ENCODE measurements around the gene CDH23.

GRCh38 chr10:71555087-71555723 lies 158.5 kb downstream of the CDH23 start:
- TF ChIP-seq MTA3 (IDR thresholded peaks at IDR 0.05; ENCODE audit: borderline replicate concordance, low read length) = no peak
- TF ChIP-seq CTCF (IDR thresholded peaks at IDR 0.05 in 2 of 3, conservative IDR thresholded peaks at IDR 0.05 in 1 of 3; ENCODE audit: control insufficient read depth in 2 of 3, extremely low read depth in 1 of 3, insufficient read depth in 1 of 3, low read depth in 3 of 3, low read length in 3 of 3) = no peak
- no peak for TF ChIP-seq ZNF274 (IDR thresholded peaks at IDR 0.05; ENCODE audit: insufficient read depth, insufficient read length)
- no peak for TF ChIP-seq TCF7 (IDR thresholded peaks at IDR 0.05; ENCODE audit: borderline replicate concordance)
- no peak for TF ChIP-seq YY1 (IDR thresholded peaks at IDR 0.05; ENCODE audit: low read depth, low read length)
- TF ChIP-seq STAT3 (IDR thresholded peaks at IDR 0.05; ENCODE audit: low read depth, low read length) = no peak
- TF ChIP-seq JUND (IDR thresholded peaks at IDR 0.05; ENCODE audit: low read depth, low read length) = no peak
- no peak for TF ChIP-seq RCOR1 (conservative IDR thresholded peaks at IDR 0.05; ENCODE audit: low read depth, low read length)

Measured in GM12878 (cell line).